ENCODE data around the gene ATG14.

DNA sequence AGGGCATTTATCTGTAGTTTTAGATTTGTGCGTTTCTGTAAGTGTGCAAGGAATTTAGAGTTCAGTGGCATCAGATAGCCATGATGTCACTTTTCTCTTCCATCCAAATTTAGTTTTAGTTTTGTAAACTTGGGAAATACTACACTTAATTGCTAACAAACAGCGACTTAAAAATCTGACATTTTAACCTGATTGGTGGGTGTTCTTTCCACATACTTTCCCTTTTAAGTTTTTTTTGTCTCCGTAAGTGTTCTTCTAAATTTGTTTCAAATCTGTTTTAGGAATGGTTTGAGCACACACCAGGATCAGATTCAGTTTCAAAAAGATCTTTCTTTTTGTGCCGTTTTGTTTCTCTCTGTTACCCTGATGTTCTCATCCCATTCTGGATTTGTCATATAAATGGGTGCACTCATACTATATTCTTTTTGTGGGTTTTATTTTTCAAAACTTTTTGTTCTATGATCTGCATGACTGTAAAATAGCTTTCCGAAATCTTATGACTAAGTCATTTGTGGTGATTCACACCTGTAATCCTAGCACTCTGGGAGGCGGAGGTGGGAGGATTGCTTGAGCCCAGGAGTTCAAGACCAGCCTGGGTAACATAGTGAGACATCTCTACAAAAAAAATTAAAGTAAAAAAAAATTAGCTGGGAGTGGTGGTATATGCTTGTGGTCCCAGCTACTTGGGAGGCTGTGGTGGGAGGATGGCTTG, 81.5 kb downstream of the ATG14 start:
- TF ChIP-seq EZH2 (IDR thresholded peaks at IDR 0.05; ENCODE audit: insufficient read depth, poor library complexity, severe bottlenecking): no peak
- TF ChIP-seq EZH2phosphoT487 (IDR thresholded peaks at IDR 0.05; ENCODE audit: insufficient read depth, low read depth): no peak

All from GM23248 (cell line).